KBM-7 (cell line): ENCODE data around the gene MPPED1.
A peak's percentile ranks its signal among the peaks of the same experiment; 100 is the strongest.

Source experiments
- DNase-seq: peaks from one replicate; pipeline ENCODE4 v3.0.0-alpha.2; 2015
- in situ Hi-C: fragments of 300-500 bp; cut with MboI; formaldehyde crosslinking; loops from 2 replicates; pipeline ENCODE4 v1.14.3; 2020; ENCODE audit warnings: low sequenced_read_pairs, low pct_unique_long_range_greater_than_20kb, mixed read lengths

MPPED1 gene

GRCh38 chr22:43526117-43526655 is 114.4 kb downstream of the MPPED1 start:
- in situ Hi-C loops = no loop called here
- no peak for DNase-seq

- DNase-seq = no peak
- in situ Hi-C loops = no loop called here
These were observed 115.1 kb downstream of the MPPED1 start for GRCh38 chr22:43526946-43527345.

GRCh38 chr22:43528601-43529360 is 117.0 kb downstream of the MPPED1 start:
- peak; percentile 2 for DNase-seq
- in situ Hi-C loops = no loop called here

GRCh38 chr22:43529461-43529860 is 117.6 kb downstream of the MPPED1 start:
- in situ Hi-C loops = no loop called here
- DNase-seq = no peak

- DNase-seq = no peak
- in situ Hi-C loops = no loop called here
These were observed 118.1 kb downstream of the MPPED1 start for GRCh38 chr22:43529934-43530333.

GRCh38 chr22:43530349-43531201 is 118.8 kb downstream of the MPPED1 start:
- DNase-seq = no peak
- in situ Hi-C loops = no loop called here

- in situ Hi-C loops = no loop called here
- DNase-seq = no peak
These were observed 119.8 kb downstream of the MPPED1 start for GRCh38 chr22:43531651-43532050.

GRCh38 chr22:43532301-43533155 is 120.7 kb downstream of the MPPED1 start:
- in situ Hi-C loops = no loop called here
- DNase-seq = no peak

- in situ Hi-C loops = no loop called here
- no peak for DNase-seq
These were observed 121.3 kb downstream of the MPPED1 start for GRCh38 chr22:43533156-43533530.

- in situ Hi-C loops = no loop called here
- DNase-seq = no peak
These were observed 122.0 kb downstream of the MPPED1 start for GRCh38 chr22:43533656-43534428.

- no peak for DNase-seq
- in situ Hi-C loops = no loop called here
These were observed 123.1 kb downstream of the MPPED1 start for GRCh38 chr22:43534916-43535315.

GRCh38 chr22:43535336-43535735 is 123.5 kb downstream of the MPPED1 start:
- no peak for DNase-seq
- in situ Hi-C loops = no loop called here

- in situ Hi-C loops = no loop called here
- no peak for DNase-seq
These were observed 123.9 kb downstream of the MPPED1 start for GRCh38 chr22:43535741-43536140.

- in situ Hi-C loops = no loop called here
- DNase-seq = peak; percentile 9
These were observed 125.3 kb downstream of the MPPED1 start for GRCh38 chr22:43537019-43537585.

- no peak for DNase-seq
- in situ Hi-C loops = no loop called here
These were observed 128.0 kb downstream of the MPPED1 start for GRCh38 chr22:43539572-43540528.

GRCh38 chr22:43540529-43540923 is 128.7 kb downstream of the MPPED1 start:
- no peak for DNase-seq
- in situ Hi-C loops = no loop called here

- DNase-seq = no peak
- in situ Hi-C loops = no loop called here
These were observed 129.2 kb downstream of the MPPED1 start for GRCh38 chr22:43541022-43541421.
